ENCODE results near the gene PER1. TPM values are rescaled to one million over a fixed set of nuclear protein-coding genes. Genes with fewer than 3 reads are reported as not detected.

Gene PER1
- total and polyA plus RNA-seq, 2 of the 4 experiments (the other 2 are of a cell fraction): 3.4 to 10.5 TPM

DNA sequence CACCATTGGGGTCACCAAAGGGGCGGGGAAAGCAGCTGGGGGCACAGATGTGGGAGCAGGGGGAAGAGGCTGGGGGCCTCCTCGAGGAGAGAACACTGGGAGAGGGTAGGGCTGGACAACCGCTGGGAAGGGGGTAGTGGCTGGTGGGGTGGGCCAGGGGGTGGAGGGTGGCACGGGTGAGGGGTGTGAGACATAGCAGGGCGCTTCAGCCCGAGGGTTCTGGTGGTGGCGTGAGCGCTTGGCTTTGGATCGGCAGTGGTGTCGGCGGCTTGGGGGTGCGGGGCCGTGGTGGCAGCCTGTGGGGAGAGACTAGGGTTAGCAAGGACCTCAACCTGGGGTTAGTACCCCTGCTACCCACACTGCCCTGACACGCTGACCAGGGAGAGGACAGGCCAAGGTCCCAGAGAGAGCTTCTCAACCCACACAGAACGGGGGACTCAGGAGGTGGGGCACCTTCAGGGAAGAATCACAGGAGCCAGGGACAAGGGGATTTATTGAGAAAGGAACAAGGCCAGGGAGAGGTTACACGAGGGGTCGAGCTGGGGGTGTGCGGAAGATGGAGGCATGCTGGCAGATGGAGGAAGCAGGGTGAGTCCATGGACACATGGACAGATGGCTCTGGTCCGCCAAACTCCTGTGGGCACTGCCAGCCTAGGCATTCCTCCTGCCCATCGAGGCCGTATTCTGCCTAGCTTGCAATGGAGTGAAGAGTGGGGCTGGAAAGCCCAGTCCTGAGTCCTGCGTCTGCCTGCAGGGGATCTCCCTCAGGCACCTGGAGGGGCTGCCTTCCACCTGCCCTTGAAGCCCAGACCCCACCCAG, 8.4 kb downstream of the PER1 start:
- no peak overlapping the region for H2BK15ac ChIP-seq (ENCODE audit: low read depth, low read length)
- no peaks in the 10 kb centered on the region for H3K9me3 ChIP-seq (ENCODE audit: control insufficient read depth, insufficient read depth, low read length)
- H3K9ac ChIP-seq (ENCODE audit: low read depth, low read length): no peak overlapping the region
- H3K4me3 ChIP-seq (ENCODE audit: insufficient read depth, low read depth, low read length): no peak overlapping the region
- H2BK20ac ChIP-seq (ENCODE audit: low read depth, low read length): no peak overlapping the region
- WGBS, 2 experiments (ENCODE audit: extremely low coverage in 2 of 2, insufficient read length in 1 of 2): 90% methylated on average over 6 of the region's 22 CpGs; no CpG with 5 or more reads in 1 of the 2 experiments
- DNase-seq: no peak
- no peaks in the 10 kb centered on the region for H3K27me3 ChIP-seq (ENCODE audit: control insufficient read depth, insufficient read depth, low read length)
- POLR2A ChIA-PET (ENCODE audit: unreplicated experiment): no interaction called here
- no peak overlapping the region for H3K14ac ChIP-seq (replicated peaks; ENCODE audit: low read depth, low read length)
- no peak overlapping the region for H2AK9ac ChIP-seq (replicated peaks; ENCODE audit: low read depth, low read length, poor library complexity)
- CTCF ChIA-PET: no interaction called here
- no peak overlapping the region for H4K8ac ChIP-seq (ENCODE audit: low read depth in 2 of 2, low read length in 2 of 2)
- no peaks in the 10 kb centered on the region for H3K4me1 ChIP-seq (ENCODE audit: control insufficient read depth, insufficient read depth, low read length)
- no peak for ATAC-seq (ENCODE audit: low read depth)
- H3K36me3 ChIP-seq (ENCODE audit: control insufficient read depth, insufficient read depth, low read length): peaks cover 57% of the 10 kb centered on the region
- no peak overlapping the region for H3K18ac ChIP-seq (ENCODE audit: low read depth, low read length)
- H3K56ac ChIP-seq (ENCODE audit: extremely low read depth, insufficient read depth, low read length): no peak overlapping the region
- H3K4ac ChIP-seq (ENCODE audit: low read depth, low read length): no peak overlapping the region
- dilution Hi-C loops (cut with HindIII; ENCODE audit: low sequenced_read_pairs, unreplicated experiment) (no loop called here), intact Hi-C loops (cut with micrococcal nuclease) (no loop called here), in situ Hi-C loops (cut with MboI; ENCODE audit: low sequenced_read_pairs) (no loop called here)
- H3K79me1 ChIP-seq (ENCODE audit: low read depth in 1 of 2, low read length in 2 of 2): no peaks in the 10 kb centered on the region
- no TSS peak for BruUV-seq (replicated peaks)
- no peak for TF ChIP-seq MAFK (IDR thresholded peaks at IDR 0.05; ENCODE audit: low read depth, low read length)
- TF ChIP-seq, protein P1, sequence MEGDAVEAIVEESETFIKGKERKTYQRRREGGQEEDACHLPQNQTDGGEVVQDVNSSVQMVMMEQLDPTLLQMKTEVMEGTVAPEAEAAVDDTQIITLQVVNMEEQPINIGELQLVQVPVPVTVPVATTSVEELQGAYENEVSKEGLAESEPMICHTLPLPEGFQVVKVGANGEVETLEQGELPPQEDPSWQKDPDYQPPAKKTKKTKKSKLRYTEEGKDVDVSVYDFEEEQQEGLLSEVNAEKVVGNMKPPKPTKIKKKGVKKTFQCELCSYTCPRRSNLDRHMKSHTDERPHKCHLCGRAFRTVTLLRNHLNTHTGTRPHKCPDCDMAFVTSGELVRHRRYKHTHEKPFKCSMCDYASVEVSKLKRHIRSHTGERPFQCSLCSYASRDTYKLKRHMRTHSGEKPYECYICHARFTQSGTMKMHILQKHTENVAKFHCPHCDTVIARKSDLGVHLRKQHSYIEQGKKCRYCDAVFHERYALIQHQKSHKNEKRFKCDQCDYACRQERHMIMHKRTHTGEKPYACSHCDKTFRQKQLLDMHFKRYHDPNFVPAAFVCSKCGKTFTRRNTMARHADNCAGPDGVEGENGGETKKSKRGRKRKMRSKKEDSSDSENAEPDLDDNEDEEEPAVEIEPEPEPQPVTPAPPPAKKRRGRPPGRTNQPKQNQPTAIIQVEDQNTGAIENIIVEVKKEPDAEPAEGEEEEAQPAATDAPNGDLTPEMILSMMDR (conservative IDR thresholded peaks at IDR 0.05; ENCODE audit: low read depth, low read length): no peak
- TF ChIP-seq ELK1 (IDR thresholded peaks at IDR 0.05; ENCODE audit: borderline replicate concordance, low read depth, low read length): no peak
- no peak for TF ChIP-seq SMC3 (IDR thresholded peaks at IDR 0.05; ENCODE audit: low read depth, low read length)
- no peak; the same call in 1 of the 2 replicates for TF ChIP-seq MAZ (IDR thresholded peaks at IDR 0.05; ENCODE audit: borderline replicate concordance, low read depth, low read length)
- TF ChIP-seq RAD21 (IDR thresholded peaks at IDR 0.05; ENCODE audit: low read length): no peak
- no peak for TF ChIP-seq CHD1 (IDR thresholded peaks at IDR 0.05; ENCODE audit: low read depth, low read length)
- TF ChIP-seq MXI1 (IDR thresholded peaks at IDR 0.05; ENCODE audit: borderline replicate concordance, low read depth, low read length): no peak
- no peak for TF ChIP-seq RCOR1 (IDR thresholded peaks at IDR 0.05; ENCODE audit: insufficient replicate concordance, low read length)
- no peak for TF ChIP-seq FOS (IDR thresholded peaks at IDR 0.05; ENCODE audit: low read depth, low read length)
- TF ChIP-seq CEBPB (IDR thresholded peaks at IDR 0.05; ENCODE audit: low read depth, low read length): no peak
- TF ChIP-seq NFE2L2 (IDR thresholded peaks at IDR 0.05; ENCODE audit: low read depth, low read length): no peak
- TF ChIP-seq BHLHE40 (IDR thresholded peaks at IDR 0.05; ENCODE audit: low read depth, low read length): no peak
- TF ChIP-seq POLR2A (IDR thresholded peaks at IDR 0.05; ENCODE audit: low read depth, low read length): no peak; the same call in 1 of the 2 replicates
- H3K9me1 ChIP-seq (ENCODE audit: insufficient read depth, low read length): peaks cover 6% of the 10 kb centered on the region; the same call in 1 of the 2 replicates
- H2AFZ ChIP-seq (replicated peaks; ENCODE audit: low read length, poor library complexity): no peak overlapping the region
- peaks cover 8% of the 10 kb centered on the region for H4K20me1 ChIP-seq (ENCODE audit: insufficient read depth, low read length)
- H3K27ac ChIP-seq (ENCODE audit: insufficient read depth, low read length): no peak overlapping the region
- no peak overlapping the region for H2BK5ac ChIP-seq (ENCODE audit: low read depth, low read length, poor library complexity, severe bottlenecking)
- H4K91ac ChIP-seq (ENCODE audit: insufficient read depth, low read depth, low read length): no peak overlapping the region
- no peak overlapping the region for H2AK5ac ChIP-seq (ENCODE audit: low read depth, low read length)
- H3K4me2 ChIP-seq (ENCODE audit: low read depth, low read length): no peak overlapping the region
- no peak overlapping the region for H2BK120ac ChIP-seq (ENCODE audit: low read depth, low read length)
- no peak overlapping the region for H3K23ac ChIP-seq (ENCODE audit: low read depth, low read length)
- no peak overlapping the region for H4K5ac ChIP-seq (ENCODE audit: low read depth, low read length)

All from IMR-90 (cell line).